IgD-negative memory B cell (primary cell): ENCODE data around the gene DCDC1. TPM values are rescaled to one million over a fixed set of nuclear protein-coding genes. Genes with fewer than 3 reads are reported as not detected.

Experiments
- H3K27ac Mint-ChIP-seq, 3 donors: one replicate each; pipeline ENCODE4 v1.8.0; 2020 to 2022; ENCODE audit warnings: mild to moderate bottlenecking in 3 of 3, mixed read lengths in 3 of 3, moderate library complexity in 1 of 3
- H3K27me3 Mint-ChIP-seq: one replicate; pipeline ENCODE4 v1.8.0; 2021; ENCODE audit warnings: mixed read lengths
- H3K36me3 Mint-ChIP-seq: one replicate; pipeline ENCODE4 v1.8.0; 2020; ENCODE audit warnings: mild to moderate bottlenecking, mixed read lengths
- H3K4me1 Mint-ChIP-seq, 3 donors: one replicate each; pipeline ENCODE4 v1.8.0; 2020 to 2022; ENCODE audit warnings: mixed read lengths in 3 of 3, mild to moderate bottlenecking in 1 of 3
- H3K4me3 Mint-ChIP-seq, 4 donors: one replicate each; pipeline ENCODE4 v1.8.0; 2020 to 2022; ENCODE audit warnings: mild to moderate bottlenecking in 4 of 4, mixed read lengths in 4 of 4, moderate library complexity in 3 of 4
- H3K9me3 Mint-ChIP-seq, 3 donors: one replicate each; pipeline ENCODE4 v1.8.0; 2020 to 2021; ENCODE audit warnings: mixed read lengths in 3 of 3, mild to moderate bottlenecking in 1 of 3
- polyA plus RNA-seq: library from polyadenylated mRNA; unstranded; fragments of 300-500 nt; fragmentation: Illumina TruSeq; gene quantifications from one replicate; pipeline ENCODE4 v1.2.3, GENCODE V29; 2021

Gene DCDC1
- polyA plus RNA-seq, 1 donor from 2014 or later = not detected

GRCh38 chr11:31110830-31111229 lies 258.7 kb downstream of the DCDC1 start:
- Mint-ChIP-seq H3K4me1 (no peaks in the 10 kb centered on the region), H3K4me3 (no peak overlapping the region), H3K36me3 (no peaks in the 10 kb centered on the region), H3K9me3 (peaks cover 0 to 1% (median 0%) of the 10 kb centered on the region in 3 donors), H3K27ac (no peak overlapping the region), H3K27me3 (peaks cover 3% of the 10 kb centered on the region)

GRCh38 chr11:31109446-31109845 lies 260.1 kb downstream of the DCDC1 start:
- Mint-ChIP-seq H3K9me3 (peaks cover 0 to 1% (median 0%) of the 10 kb centered on the region in 3 donors), H3K27ac (no peak overlapping the region), H3K36me3 (no peaks in the 10 kb centered on the region), H3K4me3 (no peak overlapping the region), H3K27me3 (no peaks in the 10 kb centered on the region), H3K4me1 (peaks cover 0 to 1% (median 0%) of the 10 kb centered on the region in 3 donors)

DNA sequence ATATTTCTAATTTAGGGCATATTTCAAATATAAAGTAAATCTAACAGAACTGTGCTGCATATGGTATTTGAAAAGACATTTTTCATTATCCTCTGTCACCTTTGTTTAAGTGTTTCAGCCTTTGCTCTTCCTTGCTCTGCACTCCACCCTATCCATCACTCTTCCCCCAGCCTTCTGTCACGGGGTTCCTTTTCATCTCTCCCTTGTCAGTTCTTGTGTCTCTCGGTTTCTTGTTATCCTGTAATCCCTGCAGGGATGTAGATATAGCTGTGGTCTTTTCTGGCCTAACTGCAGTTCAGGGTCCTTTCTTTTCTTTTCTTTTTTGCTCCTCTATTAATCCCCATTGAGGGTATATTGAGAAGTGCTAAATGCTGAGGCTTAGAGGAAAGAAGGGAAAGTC lies 261.9 kb downstream of the DCDC1 start:
- Mint-ChIP-seq H3K27ac (no peak overlapping the region), H3K4me1 (peaks cover 0 to 1% (median 0%) of the 10 kb centered on the region in 3 donors), H3K36me3 (no peaks in the 10 kb centered on the region), H3K9me3 (no peaks in the 10 kb centered on the region), H3K4me3 (no peak overlapping the region), H3K27me3 (no peaks in the 10 kb centered on the region)

DNA sequence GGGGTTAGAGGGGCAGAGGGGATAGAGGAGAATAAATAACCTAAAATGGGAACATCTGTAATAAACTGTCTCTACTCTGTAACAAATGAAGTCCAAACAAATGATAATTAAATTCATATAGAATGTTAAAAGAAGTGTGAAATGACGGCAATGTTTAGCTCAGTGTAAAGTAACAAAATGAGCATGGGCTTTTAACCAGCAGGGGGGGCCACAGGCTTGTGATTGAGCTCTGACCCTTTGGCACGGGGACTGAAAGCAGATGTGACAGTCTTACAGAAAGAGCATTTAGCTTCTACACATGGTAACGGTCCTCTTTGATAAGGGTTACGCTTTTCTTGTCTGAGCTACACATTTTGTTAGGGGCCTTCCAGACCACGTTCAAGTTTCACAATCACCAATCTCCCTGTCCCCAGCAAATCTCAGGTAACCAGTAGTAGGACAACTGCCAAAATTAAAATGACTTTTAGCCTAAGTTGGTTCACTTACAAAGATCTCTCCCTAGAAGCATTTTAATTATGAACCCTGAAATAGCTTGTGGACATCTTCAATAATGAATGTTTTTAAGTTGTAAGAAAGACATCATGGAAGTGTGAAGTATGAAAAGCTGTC lies 262.5 kb downstream of the DCDC1 start:
- H3K27me3 Mint-ChIP-seq = no peaks in the 10 kb centered on the region
- H3K9me3 Mint-ChIP-seq = no peaks in the 10 kb centered on the region

GRCh38 chr11:31106326-31106725 lies 263.2 kb downstream of the DCDC1 start:
- Mint-ChIP-seq H3K27me3 (no peaks in the 10 kb centered on the region), H3K36me3 (no peaks in the 10 kb centered on the region), H3K4me3 (no peak overlapping the region), H3K27ac (no peak overlapping the region), H3K4me1 (peaks cover 0 to 1% (median 0%) of the 10 kb centered on the region in 3 donors), H3K9me3 (no peaks in the 10 kb centered on the region)

More for the DNA sequence above, 262.5 kb downstream of the DCDC1 start:
- Mint-ChIP-seq H3K4me1 (peaks cover 0 to 1% (median 0%) of the 10 kb centered on the region in 3 donors), H3K27ac (peak overlapping the region in 1 of 3 donors; percentile 5), H3K36me3 (no peaks in the 10 kb centered on the region), H3K4me3 (no peak overlapping the region)

DNA sequence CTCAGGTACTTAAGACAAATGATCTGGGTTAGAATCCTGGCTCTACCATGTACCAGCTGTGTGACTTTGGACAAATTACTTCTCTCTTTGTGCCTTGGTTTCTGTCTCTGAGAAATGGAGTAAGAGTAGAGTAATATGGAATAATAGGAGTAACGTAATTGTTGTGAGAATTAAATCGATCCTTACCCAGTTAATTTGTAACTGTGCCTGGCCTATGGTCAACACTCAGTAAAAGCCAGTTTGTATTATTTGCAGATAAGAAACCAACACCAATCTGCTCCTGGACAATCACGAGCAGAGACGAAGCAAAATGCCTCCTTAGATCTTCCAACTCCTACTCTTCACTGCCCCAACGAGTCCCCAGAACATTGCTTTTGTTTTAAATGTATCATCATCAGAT lies 266.7 kb downstream of the DCDC1 start:
- H3K36me3 Mint-ChIP-seq = no peaks in the 10 kb centered on the region
- no peak overlapping the region for H3K4me3 Mint-ChIP-seq
- peaks cover 0 to 1% (median 0%) of the 10 kb centered on the region in 3 donors for H3K4me1 Mint-ChIP-seq
- no peaks in the 10 kb centered on the region for H3K9me3 Mint-ChIP-seq
- H3K27ac Mint-ChIP-seq = no peak overlapping the region
- no peaks in the 10 kb centered on the region for H3K27me3 Mint-ChIP-seq

DNA sequence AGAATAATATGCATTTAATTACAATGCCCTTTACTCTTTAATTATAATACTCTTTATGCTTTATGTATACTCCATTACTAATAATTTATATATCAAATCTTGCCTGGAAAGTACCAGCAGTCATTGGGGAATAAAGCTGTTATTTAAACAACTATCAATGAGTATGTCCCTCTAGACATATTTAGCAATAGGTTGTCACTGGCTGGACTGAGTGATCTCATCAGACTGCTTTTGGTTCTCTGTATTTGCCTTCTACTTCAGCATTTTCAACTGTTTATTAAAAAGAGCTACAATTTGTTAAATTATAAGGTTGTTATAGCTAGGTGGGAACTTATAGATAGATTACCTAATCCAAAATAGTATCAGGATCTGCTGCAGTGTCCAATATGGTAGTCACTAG lies 267.2 kb downstream of the DCDC1 start:
- peaks cover 0 to 1% (median 0%) of the 10 kb centered on the region in 3 donors for H3K4me1 Mint-ChIP-seq
- H3K9me3 Mint-ChIP-seq = no peaks in the 10 kb centered on the region
- no peaks in the 10 kb centered on the region for H3K36me3 Mint-ChIP-seq
- no peak overlapping the region for H3K27ac Mint-ChIP-seq
- H3K4me3 Mint-ChIP-seq = no peak overlapping the region
- no peaks in the 10 kb centered on the region for H3K27me3 Mint-ChIP-seq

DNA sequence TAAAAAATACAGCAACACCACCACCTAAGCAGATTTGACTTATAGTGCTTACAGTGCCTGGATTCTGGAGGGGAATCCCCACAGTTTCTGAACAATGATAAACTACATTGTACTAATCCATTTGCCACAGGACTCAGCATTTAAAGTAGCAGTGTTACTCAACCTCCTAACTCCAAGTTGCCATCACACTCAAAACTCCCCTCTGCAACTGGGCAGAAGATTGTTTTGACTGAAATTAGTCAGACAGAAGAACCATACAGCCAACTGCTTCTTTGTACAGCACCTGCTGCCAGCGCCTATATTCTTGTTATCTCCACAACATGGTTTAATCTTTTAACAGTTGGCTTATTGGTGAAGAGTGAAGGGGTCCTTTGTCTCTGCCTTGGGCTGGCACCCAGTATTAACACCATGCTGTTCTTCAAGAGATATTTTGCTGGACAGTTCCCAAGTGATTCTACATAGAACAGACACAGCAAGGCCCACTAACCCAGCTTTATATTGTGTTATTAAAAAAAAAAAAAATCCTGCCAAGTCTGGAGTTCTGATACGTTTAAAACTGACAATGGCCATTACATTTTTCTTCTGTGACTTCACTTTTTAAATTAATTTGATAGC lies 273.2 kb downstream of the DCDC1 start:
- Mint-ChIP-seq H3K4me3 (no peak overlapping the region), H3K27ac (no peak overlapping the region), H3K4me1 (no peaks in the 10 kb centered on the region), H3K27me3 (no peaks in the 10 kb centered on the region), H3K9me3 (no peaks in the 10 kb centered on the region), H3K36me3 (no peaks in the 10 kb centered on the region)

DNA sequence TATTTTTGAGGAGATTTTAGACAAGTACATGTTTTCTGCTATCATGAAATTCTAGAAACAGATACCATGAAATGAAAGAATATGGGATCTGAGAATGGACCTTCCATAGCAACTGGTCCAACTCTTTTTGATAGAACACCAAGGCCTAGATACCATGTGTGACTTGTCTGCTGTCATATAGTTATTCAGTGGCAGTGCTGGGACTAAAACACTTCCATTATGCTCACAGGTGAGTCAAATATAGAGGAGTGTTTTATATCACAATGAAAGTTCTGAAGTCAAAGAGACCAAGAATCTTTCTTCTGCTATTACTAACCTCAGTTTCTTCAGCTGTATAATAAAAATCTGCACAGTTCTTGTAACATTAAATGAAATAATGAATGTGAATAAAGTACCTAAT lies 276.9 kb downstream of the DCDC1 start:
- Mint-ChIP-seq H3K27me3 (no peaks in the 10 kb centered on the region), H3K4me1 (no peaks in the 10 kb centered on the region), H3K36me3 (no peaks in the 10 kb centered on the region), H3K9me3 (peaks cover 8 to 14% (median 12%) of the 10 kb centered on the region in 3 donors), H3K4me3 (no peak overlapping the region), H3K27ac (no peak overlapping the region)

- no peaks in the 10 kb centered on the region for H3K4me1 Mint-ChIP-seq
- H3K27me3 Mint-ChIP-seq = no peaks in the 10 kb centered on the region
- no peak overlapping the region for H3K27ac Mint-ChIP-seq
- peaks cover 9 to 14% (median 12%) of the 10 kb centered on the region in 3 donors for H3K9me3 Mint-ChIP-seq
- no peaks in the 10 kb centered on the region for H3K36me3 Mint-ChIP-seq
- H3K4me3 Mint-ChIP-seq = no peak overlapping the region
These were observed 280.4 kb downstream of the DCDC1 start for GRCh38 chr11:31089117-31089516.

DNA sequence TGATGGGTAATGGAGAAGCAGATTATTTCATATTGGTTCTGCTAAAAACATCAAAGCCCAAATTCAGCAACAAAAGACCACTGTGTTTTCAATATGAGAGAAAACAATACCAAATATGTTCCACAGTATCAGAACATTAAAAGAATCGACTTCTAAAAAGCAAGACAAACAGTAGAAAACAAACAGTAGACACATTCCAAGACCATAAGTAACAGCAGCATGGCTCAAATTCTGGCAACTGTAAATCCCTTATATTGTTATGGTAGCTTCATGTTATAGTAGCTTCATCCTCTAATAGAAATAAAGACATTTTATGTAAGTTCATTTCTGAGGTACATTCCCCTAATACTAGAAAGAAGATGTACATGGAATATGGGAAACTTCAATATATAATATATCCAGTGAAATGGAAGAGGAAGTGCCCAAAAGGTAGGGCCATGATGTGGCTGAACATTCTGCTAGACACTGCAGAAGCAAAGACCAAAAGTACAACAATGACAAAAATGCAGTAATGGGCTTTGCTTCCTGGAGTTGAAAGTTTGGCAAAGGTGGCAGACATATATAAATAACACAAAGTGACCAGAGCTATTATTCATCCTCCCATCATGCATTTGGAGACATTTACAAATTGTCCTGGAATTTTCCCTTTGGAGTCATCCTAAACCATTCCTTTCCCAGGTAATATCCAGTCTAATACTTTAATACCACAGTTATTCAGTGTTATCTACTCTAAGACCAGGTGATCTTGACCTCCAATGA lies 299.9 kb downstream of the DCDC1 start:
- Mint-ChIP-seq H3K4me3 (no peak overlapping the region), H3K27me3 (no peaks in the 10 kb centered on the region), H3K4me1 (no peaks in the 10 kb centered on the region), H3K9me3 (peaks cover 0 to 3% (median 3%) of the 10 kb centered on the region in 3 donors), H3K27ac (peak overlapping the region in 1 of 3 donors; percentile 73), H3K36me3 (no peaks in the 10 kb centered on the region)

- H3K4me1 Mint-ChIP-seq = no peaks in the 10 kb centered on the region
- H3K9me3 Mint-ChIP-seq = no peaks in the 10 kb centered on the region
- H3K27me3 Mint-ChIP-seq = no peaks in the 10 kb centered on the region
- H3K4me3 Mint-ChIP-seq = no peak overlapping the region
- H3K27ac Mint-ChIP-seq = peak overlapping the region in 1 of 3 donors; percentile 53
- no peaks in the 10 kb centered on the region for H3K36me3 Mint-ChIP-seq
These were observed 308.7 kb downstream of the DCDC1 start for GRCh38 chr11:31060880-31061279.

DNA sequence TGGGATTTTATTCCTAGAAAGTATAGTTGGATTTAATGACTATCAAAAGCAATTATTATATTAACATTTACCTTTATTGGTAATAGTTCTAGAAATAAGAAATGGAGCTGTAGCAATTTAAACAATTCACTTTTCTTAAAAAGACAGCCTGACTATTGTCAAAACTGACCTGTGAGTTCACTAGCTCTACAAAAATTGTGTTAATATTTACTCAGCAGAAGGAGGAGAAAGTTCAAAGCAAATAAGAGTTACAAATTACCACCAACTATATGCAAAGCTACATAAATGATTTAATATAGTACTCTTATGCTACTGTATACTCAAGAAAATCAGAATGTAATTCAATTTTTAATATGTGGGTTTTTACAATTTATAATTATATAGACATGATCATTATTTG lies 310.0 kb downstream of the DCDC1 start:
- Mint-ChIP-seq H3K4me3 (no peak overlapping the region), H3K27me3 (no peaks in the 10 kb centered on the region), H3K4me1 (no peaks in the 10 kb centered on the region), H3K36me3 (no peaks in the 10 kb centered on the region), H3K9me3 (peaks cover 0 to 3% (median 0%) of the 10 kb centered on the region in 3 donors), H3K27ac (no peak overlapping the region)

DNA sequence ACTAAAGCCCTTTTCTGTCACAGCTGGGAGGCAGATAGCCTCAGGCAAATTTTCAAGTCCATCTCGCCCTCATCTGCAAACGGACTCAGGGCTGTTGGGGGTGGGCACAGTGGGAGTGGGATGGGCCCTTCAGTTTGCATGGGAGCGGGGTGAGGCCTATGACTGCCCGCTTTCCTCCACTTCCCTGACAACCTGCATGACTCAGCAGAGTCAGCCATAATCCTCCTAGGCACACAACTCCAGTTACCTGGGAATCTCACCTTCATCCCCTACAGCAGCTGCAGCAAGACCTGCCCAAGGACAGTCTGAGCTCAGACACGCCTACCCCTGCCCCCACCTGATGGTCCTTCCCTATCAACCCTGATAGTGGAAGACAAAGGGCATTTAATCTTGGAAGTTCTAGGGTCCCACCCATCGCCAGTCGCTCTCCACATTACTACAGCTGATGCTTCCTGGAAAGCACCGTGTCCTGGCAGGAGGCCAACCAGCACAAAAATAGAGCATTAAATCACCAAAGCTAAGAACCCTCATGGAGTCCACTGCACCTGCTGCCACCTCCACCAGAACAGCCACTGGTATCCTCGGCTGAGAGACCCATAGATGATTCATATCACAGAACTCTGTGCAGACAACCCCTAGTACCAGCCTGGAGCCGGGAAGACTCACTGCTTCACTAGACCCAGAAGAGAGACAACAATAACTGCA lies 319.3 kb downstream of the DCDC1 start:
- peaks cover 5 to 29% (median 11%) of the 10 kb centered on the region in 3 donors for H3K9me3 Mint-ChIP-seq
- no peak overlapping the region for H3K4me3 Mint-ChIP-seq
- no peaks in the 10 kb centered on the region for H3K27me3 Mint-ChIP-seq
- no peak overlapping the region for H3K27ac Mint-ChIP-seq
- no peaks in the 10 kb centered on the region for H3K36me3 Mint-ChIP-seq
- no peaks in the 10 kb centered on the region for H3K4me1 Mint-ChIP-seq

- Mint-ChIP-seq H3K27ac (no peak overlapping the region), H3K36me3 (no peaks in the 10 kb centered on the region), H3K9me3 (peaks cover under 1 to 3% (median 2%) of the 10 kb centered on the region in 3 donors), H3K4me1 (no peaks in the 10 kb centered on the region), H3K27me3 (no peaks in the 10 kb centered on the region), H3K4me3 (no peak overlapping the region)
These were observed 324.2 kb downstream of the DCDC1 start for GRCh38 chr11:31045335-31045734.
